Endothelial cell of umbilical vein (primary cell): ENCODE results near the gene SOCS7. TPM values are rescaled to one million over a fixed set of nuclear protein-coding genes. Genes with fewer than 3 reads are reported as not detected.

Experiments used
- BruUV-seq: library from RNA; stranded (reverse); fragments of 400-500 nt; replicated peaks from 2 replicates; lab custom pipeline; 2021; lab: Mats Ljungman, UMichigan
- CTCF ChIA-PET: fragments of 300-600, 350-600 bp; sonication (Branson Sonifier 250); formaldehyde crosslinking; loops from one replicate; lab custom pipeline; 2021; ENCODE audit warnings: antibody characterized with exemption, inconsistent platforms; lab: Charles Lee
- POLR2A ChIA-PET: fragments of 300-600, 350-600 bp; sonication (Branson Sonifier 250); formaldehyde crosslinking; loops from one replicate; lab custom pipeline; 2021; ENCODE audit warnings: antibody characterized with exemption, inconsistent platforms; lab: Charles Lee
- DNase-seq: peaks from one replicate; pipeline ENCODE4 v3.0.0-alpha.2; 2011; ENCODE audit warnings: low read depth, low spot score
- FAIRE-seq: peaks from 2 replicates; lab custom pipeline; 2011; peaks lifted over from hg19 to GRCh38; lab: Jason Lieb, UNC
- H2AFZ ChIP-seq: 2 replicates; pipeline ENCODE4 v1.6.0; 2012; ENCODE audit warnings: low read depth, low read length, control low read depth, inconsistent platforms
- H3K27ac ChIP-seq: 2 replicates; pipeline ENCODE4 v1.5.1; 2011; ENCODE audit warnings: low read depth, mild to moderate bottlenecking, control low read depth, low read length, moderate library complexity; ENCODE audit not compliant: insufficient read depth
- H3K27me3 ChIP-seq, 2 experiments: 2 replicates each; pipeline versions ENCODE4 v1.6.0 to v1.6.1; 2011; ENCODE audit warnings: low read length in 2 of 2, mixed read lengths in 1 of 2; ENCODE audit not compliant: control insufficient read depth in 2 of 2, insufficient read depth in 2 of 2
- H3K36me3 ChIP-seq, 2 experiments: 2 replicates in 1 of 2; 3 replicates in 1 of 2; pipeline ENCODE4 v1.5.1; 2011; ENCODE audit warnings: low read length in 2 of 2, mild to moderate bottlenecking in 1 of 2, moderate library complexity in 1 of 2; ENCODE audit not compliant: control insufficient read depth in 2 of 2, insufficient read depth in 2 of 2; ENCODE audit errors: extremely low read depth in 1 of 2
- H3K4me1 ChIP-seq: 3 replicates; pipeline ENCODE4 v1.5.1; 2011; ENCODE audit warnings: mild to moderate bottlenecking, low read length; ENCODE audit not compliant: control insufficient read depth, insufficient read depth; ENCODE audit errors: extremely low read depth
- H3K4me2 ChIP-seq: 2 replicates; pipeline ENCODE4 v1.6.1; 2011; ENCODE audit warnings: low read length, control low read depth, mixed read lengths; ENCODE audit not compliant: insufficient read depth
- H3K4me3 ChIP-seq, 3 experiments: fragments of 200-600 bp in 1 of 3; sonication (generic), shearing (Covaris generic) in 1 of 3; replicated peaks in 1 of 3; 2 replicates each; pipeline ENCODE4 v1.5.1; 2011 to 2016; ENCODE audit warnings: control low read depth in 3 of 3, low read length in 3 of 3, mild to moderate bottlenecking in 2 of 3, inconsistent platforms in 1 of 3, low read depth in 1 of 3, moderate library complexity in 1 of 3; ENCODE audit not compliant: insufficient read depth in 1 of 3
- H3K79me2 ChIP-seq: 2 replicates; pipeline ENCODE4 v1.6.0; 2012; ENCODE audit warnings: low read length, inconsistent platforms; ENCODE audit not compliant: control insufficient read depth, insufficient read depth
- H3K9ac ChIP-seq: replicated peaks from 2 replicates; pipeline ENCODE3; 2011; ENCODE audit warnings: low read length, control low read depth; ENCODE audit not compliant: insufficient read depth; ENCODE audit errors: extremely low read depth
- H3K9me1 ChIP-seq: replicated peaks from 3 replicates; pipeline ENCODE4 v1.6.0; 2011; ENCODE audit warnings: mild to moderate bottlenecking, low read length; ENCODE audit not compliant: control insufficient read depth, insufficient read depth; ENCODE audit errors: extremely low read depth
- H3K9me3 ChIP-seq: replicated peaks from 2 replicates; pipeline ENCODE4 v1.5.1; 2012; ENCODE audit warnings: low read length, inconsistent platforms; ENCODE audit not compliant: control insufficient read depth, insufficient read depth
- H4K20me1 ChIP-seq: replicated peaks from 2 replicates; pipeline ENCODE3; 2011; ENCODE audit warnings: mild to moderate bottlenecking, low read length; ENCODE audit not compliant: control insufficient read depth, insufficient read depth; ENCODE audit errors: extremely low read depth
- EZH2 ChIP-seq: IDR thresholded peaks from 2 replicates; pipeline ENCODE4 v1.6.1; 2012; ENCODE audit warnings: borderline replicate concordance, low read depth, mild to moderate bottlenecking, moderate library complexity, low read length, inconsistent platforms; ENCODE audit not compliant: severe bottlenecking
- FOS ChIP-seq: IDR thresholded peaks from 2 replicates; pipeline ENCODE4 v1.6.1; 2011; ENCODE audit warnings: mild to moderate bottlenecking, low read length, moderate library complexity, borderline replicate concordance; ENCODE audit not compliant: insufficient read depth
- GATA2 ChIP-seq: IDR thresholded peaks from 2 replicates; pipeline ENCODE4 v1.7.0; 2011; ENCODE audit warnings: low read depth, mild to moderate bottlenecking, moderate library complexity, mixed read lengths, low read length; ENCODE audit not compliant: insufficient read length, insufficient read depth
- JUN ChIP-seq: IDR thresholded peaks from 2 replicates; pipeline ENCODE4 v1.6.1; 2011; ENCODE audit warnings: borderline replicate concordance, low read depth; ENCODE audit not compliant: insufficient read length, insufficient read depth
- MYC ChIP-seq: IDR thresholded peaks from one replicate; pipeline ENCODE4 v1.6.1; 2011; ENCODE audit warnings: mild to moderate bottlenecking, low read depth, low read length
- POLR2A ChIP-seq: IDR thresholded peaks from 2 replicates; pipeline ENCODE4 v1.6.1; 2012; ENCODE audit warnings: low read depth, mild to moderate bottlenecking, control low read depth, low read length
- POLR2AphosphoS5 ChIP-seq: IDR thresholded peaks from 2 replicates; pipeline ENCODE4 v1.6.1; 2012; ENCODE audit warnings: low read depth, mild to moderate bottlenecking, control low read depth, low read length, moderate library complexity; ENCODE audit not compliant: insufficient read depth
- dilution Hi-C: fragments of 300-500 bp; cut with MboI; formaldehyde crosslinking; loops from one replicate; pipeline ENCODE4 v1.15.0; 2019; ENCODE audit warnings: low sequenced_read_pairs; ENCODE audit not compliant: extremely low pct_ligation_motif_present
- intact Hi-C: fragments of 100-400 bp; cut with micrococcal nuclease; formaldehyde crosslinking; loops from one replicate; pipeline ENCODE4 v1.10.0; 2022
- polyA plus RNA-seq, 4 experiments: library from polyadenylated mRNA; depleted of rRNA in 3 of 4; stranded (reverse) in 3 of 4; unstranded in 1 of 4; fragments of >200 nt; gene quantifications; 2 replicates each; pipeline versions ENCODE4 v1.2.1 to v1.2.3, GENCODE V29; 2011 to 2012; ENCODE audit warnings: missing spikeins in 1 of 4
- total RNA-seq: library from RNA; stranded (reverse); gene quantifications from 2 replicates; pipeline ENCODE4 v1.2.3, GENCODE V29; 2021
- TF ChIP-seq, protein P1 (sequence below): IDR thresholded peaks from 2 replicates; pipeline ENCODE4 v1.6.1; 2011; ENCODE audit not compliant: insufficient read depth, insufficient read length
- TF ChIP-seq, protein P2 (sequence below), 2 donors: IDR thresholded peaks; 1 replicate in 1 of 2; 2 replicates in 1 of 2; pipeline ENCODE4 v1.5.1; 2011; ENCODE audit warnings: low read length in 2 of 2, mild to moderate bottlenecking in 2 of 2, moderate library complexity in 2 of 2, control low read depth in 1 of 2, inconsistent platforms in 1 of 2, low read depth in 1 of 2; ENCODE audit not compliant: insufficient read depth in 1 of 2; ENCODE audit errors: extremely low read depth in 1 of 2

SOCS7 gene
- total and polyA plus RNA-seq, 2 donors (not counting 3 experiments of a cell fraction or from before 2014, with no cell fraction given) = 5.9 to 10.4 TPM

DNA sequence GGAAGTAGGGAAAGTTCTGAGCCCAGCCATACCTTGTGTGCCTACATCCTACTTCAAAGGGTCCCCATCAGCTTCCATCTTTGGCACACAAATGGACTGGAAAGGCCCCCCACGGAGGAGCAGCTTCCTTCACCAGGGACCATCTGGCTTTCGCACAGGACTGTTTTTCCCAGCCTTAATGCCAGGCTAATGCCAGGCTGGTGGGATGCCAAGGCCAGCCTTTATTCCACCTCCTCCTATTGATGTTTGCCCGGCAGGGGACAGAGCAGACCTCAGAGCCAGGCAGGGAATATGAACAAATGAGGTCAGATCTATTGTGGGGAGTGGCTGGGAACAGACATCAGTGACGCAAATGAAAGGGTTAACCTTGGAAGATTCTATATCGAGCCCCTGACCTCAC is 13.6 kb upstream of the SOCS7 start:
- H3K4me2 ChIP-seq = no peak overlapping the region
- TF ChIP-seq FOS (no peak), JUN (no peak), POLR2A (no peak), POLR2AphosphoS5 (no peak), GATA2 (no peak), EZH2 (no peak), MYC (no peak)
- TF ChIP-seq, protein P1, sequence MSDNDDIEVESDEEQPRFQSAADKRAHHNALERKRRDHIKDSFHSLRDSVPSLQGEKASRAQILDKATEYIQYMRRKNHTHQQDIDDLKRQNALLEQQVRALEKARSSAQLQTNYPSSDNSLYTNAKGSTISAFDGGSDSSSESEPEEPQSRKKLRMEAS = no peak
- TF ChIP-seq, protein P2, sequence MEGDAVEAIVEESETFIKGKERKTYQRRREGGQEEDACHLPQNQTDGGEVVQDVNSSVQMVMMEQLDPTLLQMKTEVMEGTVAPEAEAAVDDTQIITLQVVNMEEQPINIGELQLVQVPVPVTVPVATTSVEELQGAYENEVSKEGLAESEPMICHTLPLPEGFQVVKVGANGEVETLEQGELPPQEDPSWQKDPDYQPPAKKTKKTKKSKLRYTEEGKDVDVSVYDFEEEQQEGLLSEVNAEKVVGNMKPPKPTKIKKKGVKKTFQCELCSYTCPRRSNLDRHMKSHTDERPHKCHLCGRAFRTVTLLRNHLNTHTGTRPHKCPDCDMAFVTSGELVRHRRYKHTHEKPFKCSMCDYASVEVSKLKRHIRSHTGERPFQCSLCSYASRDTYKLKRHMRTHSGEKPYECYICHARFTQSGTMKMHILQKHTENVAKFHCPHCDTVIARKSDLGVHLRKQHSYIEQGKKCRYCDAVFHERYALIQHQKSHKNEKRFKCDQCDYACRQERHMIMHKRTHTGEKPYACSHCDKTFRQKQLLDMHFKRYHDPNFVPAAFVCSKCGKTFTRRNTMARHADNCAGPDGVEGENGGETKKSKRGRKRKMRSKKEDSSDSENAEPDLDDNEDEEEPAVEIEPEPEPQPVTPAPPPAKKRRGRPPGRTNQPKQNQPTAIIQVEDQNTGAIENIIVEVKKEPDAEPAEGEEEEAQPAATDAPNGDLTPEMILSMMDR (IDR thresholded peaks at IDR 0.05; ENCODE audit: extremely low read depth in 1 of 2, insufficient read depth in 1 of 2, low read depth in 1 of 2, low read length in 2 of 2) = no peak
- no peaks in the 10 kb centered on the region for H3K9me1 ChIP-seq
- H3K9me3 ChIP-seq = no peaks in the 10 kb centered on the region
- H3K27me3 ChIP-seq = no peaks in the 10 kb centered on the region
- H3K27ac ChIP-seq = no peak overlapping the region
- intact Hi-C loops (no loop called here), dilution Hi-C loops (no loop called here)
- H4K20me1 ChIP-seq = no peaks in the 10 kb centered on the region
- no peaks in the 10 kb centered on the region for H3K79me2 ChIP-seq
- no peak overlapping the region for H3K9ac ChIP-seq
- ChIA-PET CTCF (interaction anchor here (0.6 to 3.3 kb wide), 3 partner anchors 9 to 16 kb away, joined by 3 to 21 read pairs (median 8); no protein-coding TSS in a partner anchor), POLR2A (no interaction called here)
- DNase-seq (no peak), FAIRE-seq (no peak)
- H3K4me3 ChIP-seq = no peak overlapping the region
- H3K4me1 ChIP-seq = no peaks in the 10 kb centered on the region
- H3K36me3 ChIP-seq = no peaks in the 10 kb centered on the region
- H2AFZ ChIP-seq = no peak overlapping the region
- BruUV-seq = no TSS peak
